B cell (primary cell): ENCODE data around the gene IL20RA. TPM values are rescaled to one million over a fixed set of nuclear protein-coding genes. Genes with fewer than 3 reads are reported as not detected.

Experiments used
- ATAC-seq: fragments of 200-7000 bp; cut with Tn5 transposase; one replicate; pipeline ENCODE4 v1.10.0; 2021; ENCODE audit warnings: low read depth, mild to moderate bottlenecking, moderate number of reproducible peaks, moderate library complexity
- CTCF ChIA-PET: fragments of 350-600 bp; sonication (Branson Sonifier 250); formaldehyde crosslinking; loops from one replicate; lab custom pipeline; 2021; ENCODE audit warnings: antibody characterized with exemption, inconsistent platforms; lab: Charles Lee
- POLR2A ChIA-PET: fragments of 350-600 bp; sonication (Branson Sonifier 250); formaldehyde crosslinking; loops from one replicate; lab custom pipeline; 2021; ENCODE audit warnings: antibody characterized with exemption; lab: Charles Lee
- DNase-seq: peaks from one replicate; pipeline ENCODE4 v3.0.0; 2013
- H2AFZ ChIP-seq: 2 replicates; pipeline ENCODE4 v1.6.1; 2012; ENCODE audit warnings: mild to moderate bottlenecking, low read depth, low read length; ENCODE audit not compliant: insufficient read depth, poor library complexity, severe bottlenecking
- H3K27ac ChIP-seq, 2 donors: 1 replicate in 1 of 2; 2 replicates in 1 of 2; pipeline ENCODE4 v1.5.1; 2012 to 2013; ENCODE audit warnings: low read length in 2 of 2, mild to moderate bottlenecking in 2 of 2, moderate library complexity in 1 of 2
- H3K27me3 ChIP-seq, 4 experiments: fragments of 200-600 bp in 1 of 4; sonication (generic) in 1 of 4; replicated peaks in 1 of 4; 1 replicate in 2 of 4; 2 replicates in 2 of 4; pipeline versions ENCODE4 v1.6.1 to v1.7.0; 2013 to 2016; ENCODE audit warnings: low read length in 3 of 4, mild to moderate bottlenecking in 2 of 4, mixed read lengths in 1 of 4, moderate library complexity in 1 of 4; ENCODE audit not compliant: insufficient read depth in 4 of 4, control insufficient read depth in 3 of 4; ENCODE audit errors: control extremely low read depth in 1 of 4
- H3K36me3 ChIP-seq, 2 experiments: replicated peaks in 1 of 2; 1 replicate in 1 of 2; 2 replicates in 1 of 2; pipeline versions ENCODE4 v1.6.1 to v1.7.1; 2013; ENCODE audit warnings: low read length in 1 of 2; ENCODE audit not compliant: insufficient read depth in 2 of 2, control insufficient read depth in 1 of 2; ENCODE audit errors: control extremely low read depth in 1 of 2, extremely low read depth in 1 of 2
- H3K4me1 ChIP-seq, 2 donors: fragments of 200-600 bp in 1 of 2; sonication (generic) in 1 of 2; 1 replicate in 1 of 2; 2 replicates in 1 of 2; pipeline versions ENCODE4 v1.5.1 to v1.6.1; 2013 to 2017; ENCODE audit warnings: low read length in 2 of 2; ENCODE audit not compliant: control insufficient read depth in 2 of 2, insufficient read depth in 2 of 2
- H3K4me2 ChIP-seq: replicated peaks from 2 replicates; pipeline ENCODE3; 2012; ENCODE audit warnings: mild to moderate bottlenecking, low read depth, low read length; ENCODE audit not compliant: poor library complexity, severe bottlenecking
- H3K4me3 ChIP-seq, 5 experiments: fragments of 200-600 bp in 1 of 5; sonication (generic) in 1 of 5; 1 replicate in 3 of 5; 2 replicates in 2 of 5; pipeline versions ENCODE4 v1.5.1 to v1.7.0; 2011 to 2016; ENCODE audit warnings: low read length in 4 of 5, mild to moderate bottlenecking in 4 of 5, low read depth in 2 of 5, control low read depth in 1 of 5, moderate library complexity in 1 of 5; ENCODE audit not compliant: insufficient read depth in 1 of 5; ENCODE audit errors: control extremely low read depth in 1 of 5, extremely low read depth in 1 of 5
- H3K79me2 ChIP-seq: fragments of 200-600 bp; sonication (generic); one replicate; pipeline ENCODE4 v1.6.0; 2016; ENCODE audit warnings: low read length; ENCODE audit not compliant: control insufficient read depth, insufficient read depth
- H3K9ac ChIP-seq: fragments of 200-600 bp; sonication (generic); 2 replicates; pipeline ENCODE4 v1.6.1; 2017; ENCODE audit warnings: mild to moderate bottlenecking, low read length, moderate library complexity
- H3K9me3 ChIP-seq, 3 donors: one replicate each; pipeline versions ENCODE4 v1.6.1 to v1.7.1; 2013; ENCODE audit warnings: low read length in 2 of 3; ENCODE audit not compliant: control insufficient read depth in 2 of 3, insufficient read depth in 1 of 3; ENCODE audit errors: control extremely low read depth in 1 of 3
- H4K20me1 ChIP-seq: 2 replicates; pipeline ENCODE4 v1.6.0; 2012; ENCODE audit warnings: mild to moderate bottlenecking, low read length; ENCODE audit not compliant: insufficient read depth, control insufficient read depth, poor library complexity, severe bottlenecking
- H3K27ac Mint-ChIP-seq: one replicate; pipeline ENCODE4 v1.8.0; 2021; ENCODE audit warnings: mixed read lengths
- H3K27me3 Mint-ChIP-seq: one replicate; pipeline ENCODE4 v1.8.0; 2021; ENCODE audit warnings: mixed read lengths
- H3K4me1 Mint-ChIP-seq: one replicate; pipeline ENCODE4 v1.8.0; 2021; ENCODE audit warnings: mixed read lengths
- H3K4me3 Mint-ChIP-seq: one replicate; pipeline ENCODE4 v1.8.0; 2021; ENCODE audit warnings: mixed read lengths
- H3K9me3 Mint-ChIP-seq: one replicate; pipeline ENCODE4 v1.8.0; 2022; ENCODE audit warnings: mixed read lengths; ENCODE audit not compliant: insufficient read depth
- EZH2 ChIP-seq: IDR thresholded peaks from 2 replicates; pipeline ENCODE4 v1.6.1; 2012; ENCODE audit warnings: borderline replicate concordance, low read depth, mild to moderate bottlenecking, moderate library complexity, low read length; ENCODE audit not compliant: insufficient read depth, poor library complexity, severe bottlenecking
- WGBS: methylation state at CpG from one replicate; pipeline ENCODE4 v1.1.5; 2013; ENCODE audit warnings: missing lambda C conversion rate; ENCODE audit not compliant: insufficient coverage; 5-methylcytosine and 5-hydroxymethylcytosine counted together
- intact Hi-C: fragments of 100-400 bp; cut with micrococcal nuclease; formaldehyde crosslinking; loops from one replicate; pipeline ENCODE4 v1.10.0; 2022
- polyA plus RNA-seq: library from polyadenylated mRNA; depleted of rRNA; stranded (reverse); fragments of >200 nt; gene quantifications from 2 replicates; pipeline ENCODE4 v1.2.3, GENCODE V29; 2012
- total RNA-seq, 2 donors: library from RNA; stranded (reverse); fragments of 120-200 nt in 1 of 2; gene quantifications; 1 replicate in 1 of 2; 2 replicates in 1 of 2; pipeline versions ENCODE4 v1.2.3 to v1.2.4, GENCODE V29; 2013 to 2022
- TF ChIP-seq, protein P1 (sequence below): fragments of 200-600 bp; IDR thresholded peaks from one replicate; pipeline ENCODE4 v1.8.0; 2022; ENCODE audit warnings: antibody characterized with exemption, mild to moderate bottlenecking

IL20RA gene
- total and polyA plus RNA-seq, 2 donors (not counting 1 experiment from before 2014, with no cell fraction given), result not detected

GRCh38 chr6:136956590-136957544, 87.9 kb downstream of the IL20RA start:
- H3K27ac Mint-ChIP-seq, result no peak overlapping the region
- DNase-seq, result peak; percentile 9

More at GRCh38 chr6:136956590-136957544, 87.9 kb downstream of the IL20RA start:
- H3K9ac ChIP-seq, result no peak overlapping the region
- TF ChIP-seq EZH2, result no peak
- TF ChIP-seq, protein P1, sequence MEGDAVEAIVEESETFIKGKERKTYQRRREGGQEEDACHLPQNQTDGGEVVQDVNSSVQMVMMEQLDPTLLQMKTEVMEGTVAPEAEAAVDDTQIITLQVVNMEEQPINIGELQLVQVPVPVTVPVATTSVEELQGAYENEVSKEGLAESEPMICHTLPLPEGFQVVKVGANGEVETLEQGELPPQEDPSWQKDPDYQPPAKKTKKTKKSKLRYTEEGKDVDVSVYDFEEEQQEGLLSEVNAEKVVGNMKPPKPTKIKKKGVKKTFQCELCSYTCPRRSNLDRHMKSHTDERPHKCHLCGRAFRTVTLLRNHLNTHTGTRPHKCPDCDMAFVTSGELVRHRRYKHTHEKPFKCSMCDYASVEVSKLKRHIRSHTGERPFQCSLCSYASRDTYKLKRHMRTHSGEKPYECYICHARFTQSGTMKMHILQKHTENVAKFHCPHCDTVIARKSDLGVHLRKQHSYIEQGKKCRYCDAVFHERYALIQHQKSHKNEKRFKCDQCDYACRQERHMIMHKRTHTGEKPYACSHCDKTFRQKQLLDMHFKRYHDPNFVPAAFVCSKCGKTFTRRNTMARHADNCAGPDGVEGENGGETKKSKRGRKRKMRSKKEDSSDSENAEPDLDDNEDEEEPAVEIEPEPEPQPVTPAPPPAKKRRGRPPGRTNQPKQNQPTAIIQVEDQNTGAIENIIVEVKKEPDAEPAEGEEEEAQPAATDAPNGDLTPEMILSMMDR, result no peak
- intact Hi-C loops, result no loop called here
- no peaks in the 10 kb centered on the region for H3K36me3 ChIP-seq
- H3K4me1 Mint-ChIP-seq, result peaks cover 17% of the 10 kb centered on the region
- H3K4me1 ChIP-seq, result peaks cover 8 to 11% of the 10 kb centered on the region in 2 donors
- ATAC-seq, result no peak
- peaks cover 18% of the 10 kb centered on the region for H3K27me3 Mint-ChIP-seq
- no peaks in the 10 kb centered on the region for H3K27me3 ChIP-seq
- H3K79me2 ChIP-seq, result no peaks in the 10 kb centered on the region
- WGBS, result 10% methylated on average over 7 of the region's 14 CpGs
- peak overlapping the region; percentile 58 for H3K4me2 ChIP-seq
- H3K4me3 ChIP-seq, result peak overlapping the region in 1 of 5 experiments; percentile 1
- H3K9me3 ChIP-seq, result no peaks in the 10 kb centered on the region
- ChIA-PET CTCF (interaction anchor here (0.7 kb wide), 1 partner anchor 14 kb away, joined by 3 read pairs; no protein-coding TSS in a partner anchor), POLR2A (interaction anchor here (0.6 kb wide), 1 partner anchor 144 kb away, joined by 6 read pairs; no protein-coding TSS in a partner anchor)
- H3K4me3 Mint-ChIP-seq, result peak overlapping the region; percentile 56
- H4K20me1 ChIP-seq, result no peaks in the 10 kb centered on the region
- H3K9me3 Mint-ChIP-seq, result no peaks in the 10 kb centered on the region
- peak overlapping the region; percentile 70 for H2AFZ ChIP-seq
- H3K27ac ChIP-seq, result no peak overlapping the region
